Keratinocyte (primary cell): ENCODE data around the gene VAV2. TPM values are rescaled to one million over a fixed set of nuclear protein-coding genes. Genes with fewer than 3 reads are reported as not detected.

Source experiments
- DNase-seq: peaks from one replicate; pipeline ENCODE4 v3.0.0-alpha.2; 2011; ENCODE audit warnings: low read depth, missing footprints, low spot score
- FAIRE-seq: peaks from 2 replicates; lab custom pipeline; 2011; peaks lifted over from hg19 to GRCh38; lab: Jason Lieb, UNC
- H2AFZ ChIP-seq: 2 replicates; pipeline ENCODE4 v1.6.0; 2012; ENCODE audit warnings: low read length, control low read depth, inconsistent platforms; ENCODE audit not compliant: control insufficient read depth
- H3K27ac ChIP-seq: 2 replicates; pipeline ENCODE4 v1.5.1; 2011; ENCODE audit warnings: low read length; ENCODE audit not compliant: control insufficient read depth, insufficient read depth
- H3K27me3 ChIP-seq: 3 replicates; pipeline ENCODE4 v1.6.0; 2011; ENCODE audit warnings: low read length; ENCODE audit not compliant: control insufficient read depth, insufficient read depth; ENCODE audit errors: extremely low read depth
- H3K36me3 ChIP-seq, 2 experiments: 2 replicates in 1 of 2; 3 replicates in 1 of 2; pipeline ENCODE4 v1.5.1; 2011; ENCODE audit warnings: low read length in 2 of 2, mild to moderate bottlenecking in 1 of 2; ENCODE audit not compliant: control insufficient read depth in 2 of 2, insufficient read depth in 2 of 2; ENCODE audit errors: extremely low read depth in 1 of 2
- H3K4me1 ChIP-seq: 3 replicates; pipeline ENCODE4 v1.5.1; 2011; ENCODE audit warnings: low read length; ENCODE audit not compliant: control insufficient read depth, insufficient read depth; ENCODE audit errors: extremely low read depth
- H3K4me2 ChIP-seq: 3 replicates; pipeline ENCODE4 v1.6.0; 2011; ENCODE audit warnings: low read depth, low read length; ENCODE audit not compliant: control insufficient read depth, insufficient read depth; ENCODE audit errors: extremely low read depth
- H3K4me3 ChIP-seq, 3 experiments: fragments of 200-600 bp in 1 of 3; sonication (generic) in 1 of 3; 2 replicates in 2 of 3; 3 replicates in 1 of 3; pipeline ENCODE4 v1.5.1; 2011 to 2016; ENCODE audit warnings: low read length in 3 of 3, mild to moderate bottlenecking in 3 of 3, control low read depth in 2 of 3, inconsistent platforms in 1 of 3, low read depth in 1 of 3, mixed read lengths in 1 of 3, mixed run types in 1 of 3, moderate library complexity in 1 of 3; ENCODE audit not compliant: control insufficient read depth in 2 of 3, insufficient read depth in 2 of 3; ENCODE audit errors: extremely low read depth in 1 of 3
- H3K79me2 ChIP-seq: 2 replicates; pipeline ENCODE4 v1.6.0; 2012; ENCODE audit warnings: low read length; ENCODE audit not compliant: control insufficient read depth, insufficient read depth
- H3K9ac ChIP-seq: 3 replicates; pipeline ENCODE4 v1.6.0; 2011; ENCODE audit warnings: low read length; ENCODE audit not compliant: control insufficient read depth, insufficient read depth; ENCODE audit errors: extremely low read depth
- H3K9me1 ChIP-seq: 3 replicates; pipeline ENCODE4 v1.6.0; 2011; ENCODE audit warnings: low read length; ENCODE audit not compliant: control insufficient read depth, insufficient read depth; ENCODE audit errors: extremely low read depth
- H3K9me3 ChIP-seq: 2 replicates; pipeline ENCODE4 v1.5.1; 2012; ENCODE audit warnings: low read depth, low read length; ENCODE audit not compliant: control insufficient read depth
- H4K20me1 ChIP-seq: 3 replicates; pipeline ENCODE4 v1.6.0; 2011; ENCODE audit warnings: low read length; ENCODE audit not compliant: control insufficient read depth, insufficient read depth; ENCODE audit errors: extremely low read depth
- EZH2 ChIP-seq: IDR thresholded peaks from one replicate; pipeline ENCODE4 v1.6.1; 2012; ENCODE audit warnings: inconsistent platforms, mild to moderate bottlenecking, low read length, moderate library complexity
- dilution Hi-C: fragments of 300-500 bp; cut with MboI; formaldehyde crosslinking; loops from one replicate; pipeline ENCODE4 v1.7.0; 2020; ENCODE audit warnings: low sequenced_read_pairs; ENCODE audit not compliant: extremely low pct_ligation_motif_present
- polyA plus RNA-seq, 5 experiments: library from polyadenylated mRNA; depleted of rRNA in 3 of 5; stranded (reverse) in 3 of 5; stranded (forward) in 1 of 5; unstranded in 1 of 5; fragments of >200 nt; gene quantifications; 1 replicate in 1 of 5; 2 replicates in 3 of 5; 3 replicates in 1 of 5; pipeline versions ENCODE4 v1.2.1 to v1.2.3, GENCODE V29; 2011 to 2012; ENCODE audit warnings: missing spikeins in 2 of 5, low read depth in 1 of 5, low replicate concordance in 1 of 5
- TF ChIP-seq, protein P1 (sequence below), 3 experiments: IDR thresholded peaks in 1 of 3; conservative IDR thresholded peaks in 1 of 3; optimal IDR thresholded peaks in 1 of 3; 2 replicates in 2 of 3; 3 replicates in 1 of 3; pipeline versions ENCODE3 to v1.5.1; 2011; ENCODE audit warnings: low read length in 3 of 3, mild to moderate bottlenecking in 3 of 3, moderate library complexity in 2 of 3, control low read depth in 1 of 3, inconsistent platforms in 1 of 3; ENCODE audit not compliant: insufficient read depth in 2 of 3; ENCODE audit errors: extremely low read depth in 1 of 3

Gene VAV2
- polyA plus RNA-seq, 1 donor (not counting 4 experiments of a cell fraction or from before 2014, with no cell fraction given) = 16.4 TPM

DNA sequence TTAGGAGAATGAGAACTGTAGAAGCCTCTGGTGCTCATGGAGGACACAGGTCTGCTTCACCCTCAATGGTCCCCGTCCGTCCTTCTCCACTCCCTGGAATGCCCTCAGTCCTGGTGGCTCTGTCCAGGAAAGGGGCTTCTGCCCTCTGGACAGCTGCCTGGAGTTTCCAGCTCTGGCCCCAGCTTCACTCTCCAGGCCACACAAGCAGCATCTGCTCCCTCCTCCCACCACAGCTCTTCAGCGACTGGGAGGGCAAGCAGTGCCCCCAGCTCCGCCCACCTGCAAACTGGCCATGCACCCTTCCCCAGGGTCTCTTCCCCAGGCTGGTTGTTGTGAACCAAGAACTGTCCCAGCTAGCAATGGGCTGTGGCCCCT lies 258.7 kb downstream of the VAV2 start:
- Histone ChIP-seq H2AFZ (no peak overlapping the region), H3K79me2 (no peaks in the 10 kb centered on the region), H3K9me1 (no peaks in the 10 kb centered on the region), H3K27me3 (peaks cover 19% of the 10 kb centered on the region), H3K27ac (no peak overlapping the region), H3K4me2 (no peak overlapping the region), H3K4me3 (no peak overlapping the region), H3K9me3 (no peaks in the 10 kb centered on the region), H3K4me1 (no peaks in the 10 kb centered on the region), H3K9ac (no peak overlapping the region), H4K20me1 (no peaks in the 10 kb centered on the region), H3K36me3 (no peaks in the 10 kb centered on the region)
- dilution Hi-C loops = no loop called here
- DNase-seq = no peak
- TF ChIP-seq, protein P1, sequence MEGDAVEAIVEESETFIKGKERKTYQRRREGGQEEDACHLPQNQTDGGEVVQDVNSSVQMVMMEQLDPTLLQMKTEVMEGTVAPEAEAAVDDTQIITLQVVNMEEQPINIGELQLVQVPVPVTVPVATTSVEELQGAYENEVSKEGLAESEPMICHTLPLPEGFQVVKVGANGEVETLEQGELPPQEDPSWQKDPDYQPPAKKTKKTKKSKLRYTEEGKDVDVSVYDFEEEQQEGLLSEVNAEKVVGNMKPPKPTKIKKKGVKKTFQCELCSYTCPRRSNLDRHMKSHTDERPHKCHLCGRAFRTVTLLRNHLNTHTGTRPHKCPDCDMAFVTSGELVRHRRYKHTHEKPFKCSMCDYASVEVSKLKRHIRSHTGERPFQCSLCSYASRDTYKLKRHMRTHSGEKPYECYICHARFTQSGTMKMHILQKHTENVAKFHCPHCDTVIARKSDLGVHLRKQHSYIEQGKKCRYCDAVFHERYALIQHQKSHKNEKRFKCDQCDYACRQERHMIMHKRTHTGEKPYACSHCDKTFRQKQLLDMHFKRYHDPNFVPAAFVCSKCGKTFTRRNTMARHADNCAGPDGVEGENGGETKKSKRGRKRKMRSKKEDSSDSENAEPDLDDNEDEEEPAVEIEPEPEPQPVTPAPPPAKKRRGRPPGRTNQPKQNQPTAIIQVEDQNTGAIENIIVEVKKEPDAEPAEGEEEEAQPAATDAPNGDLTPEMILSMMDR (optimal IDR thresholded peaks at IDR 0.05 in 1 of 3, IDR thresholded peaks at IDR 0.05 in 1 of 3, conservative IDR thresholded peaks at IDR 0.05 in 1 of 3; ENCODE audit: extremely low read depth in 1 of 3, insufficient read depth in 2 of 3, low read length in 3 of 3) = no peak
- no peak for FAIRE-seq

DNA sequence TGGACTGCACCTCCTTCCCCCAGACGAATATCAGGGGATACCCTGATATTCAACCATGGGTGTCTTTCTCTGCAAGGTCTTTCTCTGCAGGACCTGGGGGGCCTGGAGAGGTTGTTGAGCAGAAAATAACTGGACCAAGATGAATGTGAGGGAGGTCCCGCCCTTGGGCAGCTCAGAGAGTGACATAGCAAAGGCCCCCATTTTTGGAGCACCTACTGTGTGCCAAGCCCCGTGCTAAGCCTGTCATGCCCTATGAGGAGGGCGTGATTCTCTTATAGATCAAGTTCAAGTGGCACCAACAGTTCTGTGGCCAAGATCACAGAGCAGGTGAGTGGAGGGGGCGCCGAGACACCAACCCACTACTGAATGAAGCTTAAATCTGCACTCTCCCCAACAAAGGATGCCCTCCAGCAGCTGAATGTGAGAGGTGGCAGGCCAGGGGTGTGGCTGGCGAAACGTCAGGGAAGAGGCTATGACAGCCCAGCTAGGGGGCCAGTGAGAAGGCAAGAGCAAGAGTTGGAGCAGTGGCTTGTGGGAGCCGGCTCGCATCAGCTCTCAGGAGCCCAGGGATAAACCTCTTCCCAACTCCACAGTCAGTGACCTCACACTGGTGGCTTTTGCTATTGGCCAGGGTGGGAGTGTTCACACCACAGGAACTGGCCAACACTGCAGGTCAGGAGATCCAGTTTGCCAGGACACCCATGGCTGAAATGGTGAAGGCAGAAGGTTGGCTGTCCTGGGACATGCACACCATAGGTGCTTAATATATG lies 259.3 kb downstream of the VAV2 start:
- no peak for DNase-seq
- Histone ChIP-seq H3K36me3 (no peaks in the 10 kb centered on the region), H4K20me1 (no peaks in the 10 kb centered on the region), H3K27ac (no peak overlapping the region), H3K27me3 (peaks cover 18% of the 10 kb centered on the region), H3K9me1 (no peaks in the 10 kb centered on the region), H2AFZ (no peak overlapping the region), H3K79me2 (no peaks in the 10 kb centered on the region), H3K9ac (no peak overlapping the region), H3K4me3 (no peak overlapping the region), H3K4me2 (no peak overlapping the region), H3K4me1 (no peaks in the 10 kb centered on the region), H3K9me3 (no peaks in the 10 kb centered on the region)
- TF ChIP-seq, protein P1 (optimal IDR thresholded peaks at IDR 0.05 in 1 of 3, IDR thresholded peaks at IDR 0.05 in 1 of 3, conservative IDR thresholded peaks at IDR 0.05 in 1 of 3; ENCODE audit: extremely low read depth in 1 of 3, insufficient read depth in 2 of 3, low read length in 3 of 3) = no peak
- no peak for TF ChIP-seq EZH2
- no peak for FAIRE-seq
- dilution Hi-C loops = no loop called here
